WTC11 (cell line): ENCODE results near the gene HNF1B.

Experiments
- CREM ChIP-seq: sonication (generic); formaldehyde crosslinking; IDR thresholded peaks from 2 replicates; pipeline ENCODE4 v1.8.1; 2022; ENCODE audit warnings: mild to moderate bottlenecking, missing genetic modification reagents, moderate library complexity
- ELF4 ChIP-seq: sonication (generic); formaldehyde crosslinking; IDR thresholded peaks from 2 replicates; pipeline ENCODE4 v1.8.1; 2022; ENCODE audit warnings: low read depth, mild to moderate bottlenecking, moderate library complexity, missing genetic modification reagents
- MXD4 ChIP-seq: fragments of 250-450 bp; sonication (Bioruptor Pico); IDR thresholded peaks from 2 replicates; pipeline ENCODE4 v1.8.0; 2021; ENCODE audit warnings: mild to moderate bottlenecking, moderate library complexity, borderline replicate concordance
- NFYB ChIP-seq: sonication (generic); formaldehyde crosslinking; conservative IDR thresholded peaks from 2 replicates; pipeline ENCODE4 v1.8.0; 2022; ENCODE audit warnings: low read depth, missing genetic modification reagents
- SP1 ChIP-seq: sonication (generic); formaldehyde crosslinking; conservative IDR thresholded peaks from 2 replicates; pipeline ENCODE4 v1.8.1; 2022; ENCODE audit warnings: missing genetic modification reagents
- TF ChIP-seq, protein P1 (sequence below): sonication (generic); formaldehyde crosslinking; IDR thresholded peaks from 2 replicates; pipeline ENCODE4 v1.8.1; 2023; ENCODE audit warnings: mild to moderate bottlenecking, moderate library complexity, missing genetic modification reagents
- TF ChIP-seq, protein P2 (sequence below): sonication (generic); formaldehyde crosslinking; IDR thresholded peaks from 2 replicates; pipeline ENCODE4 v1.8.0; 2022; ENCODE audit warnings: mild to moderate bottlenecking, missing genetic modification reagents
- TF ChIP-seq, protein P3 (sequence below): sonication (generic); formaldehyde crosslinking; IDR thresholded peaks from 2 replicates; pipeline ENCODE4 v1.8.1; 2022; ENCODE audit warnings: mild to moderate bottlenecking, moderate library complexity, missing genetic modification reagents
- TF ChIP-seq, protein P4 (sequence below): sonication (generic); formaldehyde crosslinking; IDR thresholded peaks from 2 replicates; pipeline ENCODE4 v1.8.0; 2023; ENCODE audit warnings: missing genetic modification reagents
- TF ChIP-seq, protein P5 (sequence below): sonication (generic); formaldehyde crosslinking; IDR thresholded peaks from 2 replicates; pipeline ENCODE4 v1.8.1; 2023; ENCODE audit warnings: mild to moderate bottlenecking, missing genetic modification reagents, moderate library complexity
- TF ChIP-seq, protein P6 (sequence below): fragments of 200-600 bp; IDR thresholded peaks from 2 replicates; pipeline ENCODE4 v1.8.0; 2022; ENCODE audit warnings: antibody characterized with exemption
- TF ChIP-seq, protein P7 (sequence below): sonication (generic); formaldehyde crosslinking; IDR thresholded peaks from 2 replicates; pipeline ENCODE4 v1.8.0; 2022; ENCODE audit warnings: mild to moderate bottlenecking, missing genetic modification reagents

DNA sequence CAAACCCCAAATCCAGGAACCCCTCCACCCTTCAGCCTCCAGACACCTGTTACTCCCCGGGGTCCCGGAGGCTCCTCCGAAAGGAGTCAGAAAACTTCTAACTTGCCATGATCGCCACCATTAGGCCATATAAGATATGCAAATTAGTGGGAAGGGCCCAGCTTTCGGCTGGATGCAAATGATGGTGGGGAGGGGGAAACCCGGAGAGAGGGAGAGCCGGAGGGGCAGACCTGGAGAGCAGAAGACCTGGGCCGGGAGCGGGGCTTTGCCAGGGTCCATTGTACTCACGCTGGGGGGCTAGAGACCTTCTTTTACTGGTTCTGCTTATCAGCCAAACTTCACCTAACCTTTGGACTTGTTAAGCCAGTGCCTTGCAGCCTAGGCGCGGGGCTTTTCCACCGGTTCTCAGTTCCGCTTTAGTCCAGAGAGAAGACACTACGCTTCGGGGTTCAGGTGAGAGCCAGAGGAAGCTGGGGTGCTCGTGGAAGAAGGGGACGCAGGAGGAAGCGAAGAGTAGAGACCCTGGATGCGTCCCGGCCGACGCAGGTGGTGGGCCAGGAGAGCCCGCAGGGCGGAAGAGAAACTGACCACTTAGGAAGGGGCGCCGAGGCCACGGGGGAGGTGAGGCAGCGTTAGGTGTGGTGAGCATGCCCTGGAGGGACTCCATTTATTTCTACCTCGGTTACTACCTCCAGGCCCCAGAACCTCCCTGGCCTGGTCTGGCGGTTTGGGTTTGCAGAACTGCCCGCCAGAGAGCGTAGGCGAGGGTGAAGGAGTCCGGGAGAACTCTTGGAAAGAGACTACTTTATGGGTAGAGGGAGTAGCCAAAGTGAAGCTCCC is at the start of gene HNF1B:
- TF ChIP-seq, protein P1, sequence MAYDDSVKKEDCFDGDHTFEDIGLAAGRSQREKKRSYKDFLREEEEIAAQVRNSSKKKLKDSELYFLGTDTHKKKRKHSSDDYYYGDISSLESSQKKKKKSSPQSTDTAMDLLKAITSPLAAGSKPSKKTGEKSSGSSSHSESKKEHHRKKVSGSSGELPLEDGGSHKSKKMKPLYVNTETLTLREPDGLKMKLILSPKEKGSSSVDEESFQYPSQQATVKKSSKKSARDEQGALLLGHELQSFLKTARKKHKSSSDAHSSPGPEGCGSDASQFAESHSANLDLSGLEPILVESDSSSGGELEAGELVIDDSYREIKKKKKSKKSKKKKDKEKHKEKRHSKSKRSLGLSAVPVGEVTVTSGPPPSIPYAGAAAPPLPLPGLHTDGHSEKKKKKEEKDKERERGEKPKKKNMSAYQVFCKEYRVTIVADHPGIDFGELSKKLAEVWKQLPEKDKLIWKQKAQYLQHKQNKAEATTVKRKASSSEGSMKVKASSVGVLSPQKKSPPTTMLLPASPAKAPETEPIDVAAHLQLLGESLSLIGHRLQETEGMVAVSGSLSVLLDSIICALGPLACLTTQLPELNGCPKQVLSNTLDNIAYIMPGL (CRISPR knock-in tag), result no peak
- TF ChIP-seq, protein P2, sequence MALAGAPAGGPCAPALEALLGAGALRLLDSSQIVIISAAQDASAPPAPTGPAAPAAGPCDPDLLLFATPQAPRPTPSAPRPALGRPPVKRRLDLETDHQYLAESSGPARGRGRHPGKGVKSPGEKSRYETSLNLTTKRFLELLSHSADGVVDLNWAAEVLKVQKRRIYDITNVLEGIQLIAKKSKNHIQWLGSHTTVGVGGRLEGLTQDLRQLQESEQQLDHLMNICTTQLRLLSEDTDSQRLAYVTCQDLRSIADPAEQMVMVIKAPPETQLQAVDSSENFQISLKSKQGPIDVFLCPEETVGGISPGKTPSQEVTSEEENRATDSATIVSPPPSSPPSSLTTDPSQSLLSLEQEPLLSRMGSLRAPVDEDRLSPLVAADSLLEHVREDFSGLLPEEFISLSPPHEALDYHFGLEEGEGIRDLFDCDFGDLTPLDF (CRISPR knock-in tag), result no peak
- TF ChIP-seq NFYB (no peak), CREM (CRISPR knock-in tag) (no peak), MXD4 (CRISPR knock-in tag) (no peak), SP1 (CRISPR knock-in tag) (no peak), ELF4 (CRISPR knock-in tag) (no peak)
- TF ChIP-seq, protein P3, sequence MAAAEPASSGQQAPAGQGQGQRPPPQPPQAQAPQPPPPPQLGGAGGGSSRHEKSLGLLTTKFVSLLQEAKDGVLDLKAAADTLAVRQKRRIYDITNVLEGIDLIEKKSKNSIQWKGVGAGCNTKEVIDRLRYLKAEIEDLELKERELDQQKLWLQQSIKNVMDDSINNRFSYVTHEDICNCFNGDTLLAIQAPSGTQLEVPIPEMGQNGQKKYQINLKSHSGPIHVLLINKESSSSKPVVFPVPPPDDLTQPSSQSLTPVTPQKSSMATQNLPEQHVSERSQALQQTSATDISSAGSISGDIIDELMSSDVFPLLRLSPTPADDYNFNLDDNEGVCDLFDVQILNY (CRISPR knock-in tag), result no peak
- TF ChIP-seq, protein P4, sequence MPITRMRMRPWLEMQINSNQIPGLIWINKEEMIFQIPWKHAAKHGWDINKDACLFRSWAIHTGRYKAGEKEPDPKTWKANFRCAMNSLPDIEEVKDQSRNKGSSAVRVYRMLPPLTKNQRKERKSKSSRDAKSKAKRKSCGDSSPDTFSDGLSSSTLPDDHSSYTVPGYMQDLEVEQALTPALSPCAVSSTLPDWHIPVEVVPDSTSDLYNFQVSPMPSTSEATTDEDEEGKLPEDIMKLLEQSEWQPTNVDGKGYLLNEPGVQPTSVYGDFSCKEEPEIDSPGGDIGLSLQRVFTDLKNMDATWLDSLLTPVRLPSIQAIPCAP (CRISPR knock-in tag), result no peak
- TF ChIP-seq, protein P5, sequence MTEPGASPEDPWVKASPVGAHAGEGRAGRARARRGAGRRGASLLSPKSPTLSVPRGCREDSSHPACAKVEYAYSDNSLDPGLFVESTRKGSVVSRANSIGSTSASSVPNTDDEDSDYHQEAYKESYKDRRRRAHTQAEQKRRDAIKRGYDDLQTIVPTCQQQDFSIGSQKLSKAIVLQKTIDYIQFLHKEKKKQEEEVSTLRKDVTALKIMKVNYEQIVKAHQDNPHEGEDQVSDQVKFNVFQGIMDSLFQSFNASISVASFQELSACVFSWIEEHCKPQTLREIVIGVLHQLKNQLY (CRISPR knock-in tag), result no peak
- TF ChIP-seq, protein P6, sequence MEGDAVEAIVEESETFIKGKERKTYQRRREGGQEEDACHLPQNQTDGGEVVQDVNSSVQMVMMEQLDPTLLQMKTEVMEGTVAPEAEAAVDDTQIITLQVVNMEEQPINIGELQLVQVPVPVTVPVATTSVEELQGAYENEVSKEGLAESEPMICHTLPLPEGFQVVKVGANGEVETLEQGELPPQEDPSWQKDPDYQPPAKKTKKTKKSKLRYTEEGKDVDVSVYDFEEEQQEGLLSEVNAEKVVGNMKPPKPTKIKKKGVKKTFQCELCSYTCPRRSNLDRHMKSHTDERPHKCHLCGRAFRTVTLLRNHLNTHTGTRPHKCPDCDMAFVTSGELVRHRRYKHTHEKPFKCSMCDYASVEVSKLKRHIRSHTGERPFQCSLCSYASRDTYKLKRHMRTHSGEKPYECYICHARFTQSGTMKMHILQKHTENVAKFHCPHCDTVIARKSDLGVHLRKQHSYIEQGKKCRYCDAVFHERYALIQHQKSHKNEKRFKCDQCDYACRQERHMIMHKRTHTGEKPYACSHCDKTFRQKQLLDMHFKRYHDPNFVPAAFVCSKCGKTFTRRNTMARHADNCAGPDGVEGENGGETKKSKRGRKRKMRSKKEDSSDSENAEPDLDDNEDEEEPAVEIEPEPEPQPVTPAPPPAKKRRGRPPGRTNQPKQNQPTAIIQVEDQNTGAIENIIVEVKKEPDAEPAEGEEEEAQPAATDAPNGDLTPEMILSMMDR, result no peak
- TF ChIP-seq, protein P7, sequence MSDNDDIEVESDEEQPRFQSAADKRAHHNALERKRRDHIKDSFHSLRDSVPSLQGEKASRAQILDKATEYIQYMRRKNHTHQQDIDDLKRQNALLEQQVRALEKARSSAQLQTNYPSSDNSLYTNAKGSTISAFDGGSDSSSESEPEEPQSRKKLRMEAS (CRISPR knock-in tag), result no peak
